CD14-positive monocyte (primary cell): ENCODE results near the gene RASD1. TPM values are rescaled to one million over a fixed set of nuclear protein-coding genes. Genes with fewer than 3 reads are reported as not detected.

Source experiments
- DNase-seq, 3 donors: peaks; one replicate each; pipeline ENCODE4 v3.0.0-alpha.2; 2011 to 2022
- H2AFZ ChIP-seq: 2 replicates; pipeline ENCODE4 v1.6.0; 2012; ENCODE audit warnings: mild to moderate bottlenecking, low read depth, low read length, inconsistent platforms; ENCODE audit not compliant: insufficient read depth, poor library complexity, severe bottlenecking
- H3K27ac ChIP-seq, 2 donors: 1 replicate in 1 of 2; 2 replicates in 1 of 2; pipeline ENCODE4 v1.5.1; 2012 to 2013; ENCODE audit warnings: low read length in 2 of 2, control low read depth in 1 of 2, inconsistent platforms in 1 of 2, low read depth in 1 of 2, mild to moderate bottlenecking in 1 of 2
- H3K27me3 ChIP-seq, 2 donors: one replicate each; pipeline versions ENCODE4 v1.6.0 to v1.6.1; 2011 to 2013; ENCODE audit warnings: low read length in 2 of 2; ENCODE audit not compliant: control insufficient read depth in 2 of 2, insufficient read depth in 2 of 2
- H3K36me3 ChIP-seq, 2 donors: replicated peaks in 1 of 2; 1 replicate in 1 of 2; 2 replicates in 1 of 2; pipeline versions ENCODE4 v1.5.1 to v1.6.1; 2012 to 2013; ENCODE audit warnings: low read length in 2 of 2, control low read depth in 1 of 2, inconsistent platforms in 1 of 2, mild to moderate bottlenecking in 1 of 2; ENCODE audit not compliant: insufficient read depth in 2 of 2, control insufficient read depth in 1 of 2
- H3K4me1 ChIP-seq, 2 donors: 1 replicate in 1 of 2; 2 replicates in 1 of 2; pipeline versions ENCODE4 v1.5.1 to v1.6.1; 2012 to 2013; ENCODE audit warnings: low read length in 2 of 2, control low read depth in 1 of 2, inconsistent platforms in 1 of 2, mild to moderate bottlenecking in 1 of 2, moderate library complexity in 1 of 2; ENCODE audit not compliant: insufficient read depth in 2 of 2, control insufficient read depth in 1 of 2
- H3K4me2 ChIP-seq: replicated peaks from 2 replicates; pipeline ENCODE3; 2012; ENCODE audit warnings: low read length, moderate library complexity, mild to moderate bottlenecking; ENCODE audit not compliant: poor library complexity, severe bottlenecking; ENCODE audit errors: extremely low read depth
- H3K4me3 ChIP-seq, 3 experiments: fragments of 200-600 bp in 1 of 3; sonication (generic) in 1 of 3; replicated peaks in 1 of 3; 1 replicate in 2 of 3; 2 replicates in 1 of 3; pipeline ENCODE4 v1.5.1; 2011 to 2013; ENCODE audit warnings: low read length in 3 of 3, mild to moderate bottlenecking in 3 of 3, control low read depth in 2 of 3, low read depth in 2 of 3, inconsistent platforms in 1 of 3, moderate library complexity in 1 of 3
- H3K79me2 ChIP-seq: 2 replicates; pipeline ENCODE4 v1.6.0; 2012; ENCODE audit warnings: mild to moderate bottlenecking, control low read depth, inconsistent platforms, low read length, moderate library complexity; ENCODE audit not compliant: insufficient read depth
- H3K9ac ChIP-seq: 2 replicates; pipeline ENCODE4 v1.6.0; 2017; ENCODE audit warnings: low read length, mild to moderate bottlenecking; ENCODE audit not compliant: insufficient read depth, poor library complexity, severe bottlenecking
- H3K9me3 ChIP-seq, 2 donors: replicated peaks in 1 of 2; 1 replicate in 1 of 2; 2 replicates in 1 of 2; pipeline versions ENCODE4 v1.5.1 to v1.6.1; 2012 to 2013; ENCODE audit warnings: low read length in 2 of 2, control low read depth in 1 of 2; ENCODE audit not compliant: control insufficient read depth in 1 of 2, insufficient read depth in 1 of 2
- H4K20me1 ChIP-seq: 2 replicates; pipeline ENCODE4 v1.6.0; 2012; ENCODE audit warnings: mild to moderate bottlenecking, low read length, control low read depth, moderate library complexity; ENCODE audit not compliant: insufficient read depth
- H3K27ac Mint-ChIP-seq, 7 donors: one replicate each; pipeline ENCODE4 v1.8.0; 2020; ENCODE audit warnings: mild to moderate bottlenecking in 7 of 7, mixed read lengths in 7 of 7, moderate library complexity in 6 of 7, inconsistent platforms in 2 of 7
- H3K27me3 Mint-ChIP-seq, 3 donors: one replicate each; pipeline ENCODE4 v1.8.0; 2021 to 2022; ENCODE audit warnings: low read depth in 3 of 3, mild to moderate bottlenecking in 3 of 3, mixed read lengths in 3 of 3, moderate library complexity in 3 of 3, inconsistent platforms in 1 of 3
- H3K36me3 Mint-ChIP-seq, 2 donors: one replicate each; pipeline ENCODE4 v1.8.0; 2020; ENCODE audit warnings: mixed read lengths in 2 of 2, inconsistent platforms in 1 of 2, mild to moderate bottlenecking in 1 of 2
- H3K4me1 Mint-ChIP-seq: one replicate; pipeline ENCODE4 v1.8.0; 2020; ENCODE audit warnings: mild to moderate bottlenecking, mixed read lengths
- H3K4me3 Mint-ChIP-seq, 2 donors: one replicate each; pipeline ENCODE4 v1.8.0; 2020; ENCODE audit warnings: mild to moderate bottlenecking in 2 of 2, mixed read lengths in 2 of 2, moderate library complexity in 1 of 2
- H3K9me3 Mint-ChIP-seq, 7 donors: one replicate each; pipeline ENCODE4 v1.8.0; 2020 to 2022; ENCODE audit warnings: mixed read lengths in 7 of 7, mild to moderate bottlenecking in 6 of 7, moderate library complexity in 6 of 7, inconsistent platforms in 2 of 7
- WGBS: methylation state at CpG from one replicate; pipeline ENCODE4 v1.1.5; 2013; ENCODE audit warnings: missing lambda C conversion rate; ENCODE audit not compliant: insufficient coverage; 5-methylcytosine and 5-hydroxymethylcytosine counted together
- intact Hi-C, 2 donors: fragments of 100-400 bp; cut with micrococcal nuclease; formaldehyde crosslinking; loops; one replicate each; pipeline versions ENCODE4 v1.15.0 to v1.15.1; 2023
- polyA plus RNA-seq, 3 donors: library from polyadenylated mRNA; depleted of rRNA in 1 of 3; unstranded in 2 of 3; stranded (reverse) in 1 of 3; fragments of 300-500 nt in 2 of 3; fragments of >200 nt in 1 of 3; fragmentation: Illumina TruSeq in 2 of 3; gene quantifications; 1 replicate in 2 of 3; 2 replicates in 1 of 3; pipeline ENCODE4 v1.2.3, GENCODE V29; 2012 to 2021
- TF ChIP-seq, protein P1 (sequence below): fragments of 200-600 bp; IDR thresholded peaks from one replicate; pipeline ENCODE4 v1.8.0; 2022; ENCODE audit warnings: antibody characterized with exemption, mild to moderate bottlenecking

Gene RASD1
- polyA plus RNA-seq, 3 donors, result 0.88 to 12.4 (median 1.3) TPM

DNA sequence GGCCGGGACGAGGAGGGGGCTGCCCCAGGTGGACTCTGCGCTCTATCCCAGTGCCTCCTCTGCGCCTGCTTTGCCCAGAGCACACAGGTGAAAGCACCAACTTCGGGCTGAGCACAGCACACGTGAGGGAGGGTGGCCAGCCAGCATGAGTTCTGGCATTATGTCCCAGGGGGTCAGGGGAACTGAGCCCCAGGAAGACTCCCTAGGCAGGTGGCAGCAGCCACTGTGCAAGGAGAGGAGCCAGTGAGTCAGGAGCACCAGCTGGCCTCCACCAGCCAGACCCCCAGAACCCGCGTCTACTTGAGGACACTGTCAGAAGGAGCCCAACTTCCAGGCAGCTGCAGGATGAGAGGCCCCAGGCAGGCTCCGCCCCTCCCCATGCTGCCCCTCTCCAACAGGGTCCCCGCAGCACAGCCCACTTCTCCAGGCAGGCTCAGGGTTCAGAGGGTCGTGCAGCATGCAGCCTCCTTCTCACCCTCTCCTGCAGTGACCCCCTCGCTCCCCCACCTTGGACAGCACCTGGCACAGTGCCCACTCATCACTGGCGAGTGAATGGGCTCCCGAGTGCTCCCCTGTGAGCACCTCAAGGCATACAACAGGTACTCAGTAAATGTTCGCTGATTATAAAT, 44.2 kb upstream of the RASD1 start:
- Histone ChIP-seq H3K4me3 (no peak overlapping the region), H2AFZ (no peak overlapping the region), H3K79me2 (no peaks in the 10 kb centered on the region), H3K27me3 (no peaks in the 10 kb centered on the region), H3K4me2 (no peak overlapping the region), H3K4me1 (peaks cover 0 to 8% of the 10 kb centered on the region in 2 donors), H3K27ac (no peak overlapping the region), H3K9ac (no peak overlapping the region), H3K36me3 (no peaks in the 10 kb centered on the region), H4K20me1 (no peaks in the 10 kb centered on the region), H3K9me3 (no peaks in the 10 kb centered on the region)
- intact Hi-C loops, result no loop called here
- TF ChIP-seq, protein P1, sequence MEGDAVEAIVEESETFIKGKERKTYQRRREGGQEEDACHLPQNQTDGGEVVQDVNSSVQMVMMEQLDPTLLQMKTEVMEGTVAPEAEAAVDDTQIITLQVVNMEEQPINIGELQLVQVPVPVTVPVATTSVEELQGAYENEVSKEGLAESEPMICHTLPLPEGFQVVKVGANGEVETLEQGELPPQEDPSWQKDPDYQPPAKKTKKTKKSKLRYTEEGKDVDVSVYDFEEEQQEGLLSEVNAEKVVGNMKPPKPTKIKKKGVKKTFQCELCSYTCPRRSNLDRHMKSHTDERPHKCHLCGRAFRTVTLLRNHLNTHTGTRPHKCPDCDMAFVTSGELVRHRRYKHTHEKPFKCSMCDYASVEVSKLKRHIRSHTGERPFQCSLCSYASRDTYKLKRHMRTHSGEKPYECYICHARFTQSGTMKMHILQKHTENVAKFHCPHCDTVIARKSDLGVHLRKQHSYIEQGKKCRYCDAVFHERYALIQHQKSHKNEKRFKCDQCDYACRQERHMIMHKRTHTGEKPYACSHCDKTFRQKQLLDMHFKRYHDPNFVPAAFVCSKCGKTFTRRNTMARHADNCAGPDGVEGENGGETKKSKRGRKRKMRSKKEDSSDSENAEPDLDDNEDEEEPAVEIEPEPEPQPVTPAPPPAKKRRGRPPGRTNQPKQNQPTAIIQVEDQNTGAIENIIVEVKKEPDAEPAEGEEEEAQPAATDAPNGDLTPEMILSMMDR, result no peak
- no peaks in the 10 kb centered on the region for H3K9me3 Mint-ChIP-seq
- H3K27ac Mint-ChIP-seq, result peak overlapping the region in 1 of 7 donors; percentile 65
- H3K4me1 Mint-ChIP-seq, result peaks cover 5% of the 10 kb centered on the region
- no peak overlapping the region for H3K4me3 Mint-ChIP-seq
- DNase-seq, result no peak
- peaks cover 0 to 1% (median 0%) of the 10 kb centered on the region in 3 donors for H3K27me3 Mint-ChIP-seq
- H3K36me3 Mint-ChIP-seq, result no peaks in the 10 kb centered on the region
- WGBS, result 87% methylated on average over 11 of the region's 15 CpGs

DNA sequence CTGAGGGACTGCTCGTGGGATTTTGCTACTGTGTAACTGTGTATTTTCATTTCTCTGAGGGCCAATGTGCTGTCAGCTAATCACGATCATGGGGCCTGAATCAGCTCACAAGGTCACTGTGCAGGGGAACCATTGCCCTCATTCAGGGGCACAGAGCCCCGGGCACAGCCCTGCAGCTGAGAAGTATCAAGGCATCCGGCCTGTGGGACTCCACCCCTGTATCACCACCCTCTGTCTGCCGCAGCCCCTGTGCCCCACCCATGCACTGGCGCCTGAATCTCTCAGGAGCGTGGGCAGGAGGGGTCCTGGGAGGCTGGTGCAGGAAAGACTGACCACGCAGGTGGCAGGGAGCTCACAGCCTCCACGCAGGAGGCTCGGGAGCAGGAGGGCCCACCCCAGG, 43.4 kb upstream of the RASD1 start:
- Mint-ChIP-seq H3K9me3 (no peaks in the 10 kb centered on the region), H3K27me3 (peaks cover 0 to 1% (median 0%) of the 10 kb centered on the region in 3 donors), H3K36me3 (no peaks in the 10 kb centered on the region), H3K27ac (peak overlapping the region in 1 of 7 donors; percentile 60), H3K4me1 (peaks cover 5% of the 10 kb centered on the region), H3K4me3 (no peak overlapping the region)
- WGBS, result 91% methylated on average over 7 of the region's 10 CpGs
- peaks cover 0 to 8% of the 10 kb centered on the region in 2 donors for H3K4me1 ChIP-seq
- no peaks in the 10 kb centered on the region for H4K20me1 ChIP-seq
- no peaks in the 10 kb centered on the region for H3K27me3 ChIP-seq
- no peak overlapping the region for H3K4me3 ChIP-seq
- H3K9ac ChIP-seq, result no peak overlapping the region
- H3K27ac ChIP-seq, result no peak overlapping the region
- no peak overlapping the region for H2AFZ ChIP-seq
- DNase-seq, result no peak
- H3K36me3 ChIP-seq, result no peaks in the 10 kb centered on the region
- no peaks in the 10 kb centered on the region for H3K79me2 ChIP-seq
- no peaks in the 10 kb centered on the region for H3K9me3 ChIP-seq
- TF ChIP-seq, protein P1, result no peak
- intact Hi-C loops, result no loop called here
- no peak overlapping the region for H3K4me2 ChIP-seq
